ENCODE results near the gene TCEA2.

- TF ChIP-seq POLR2AphosphoS5 (IDR thresholded peaks at IDR 0.05) (no peak), CTCF (IDR thresholded peaks at IDR 0.05) (no peak), POLR2A (IDR thresholded peaks at IDR 0.05) (no peak)
Measured at GRCh38 chr20:64075556-64075955, 12.6 kb downstream of the TCEA2 start.

Data from sigmoid colon (tissue), 4 donors.